HepG2 (cell line): ENCODE results near the gene PLEKHN1. TPM values are rescaled to one million over a fixed set of nuclear protein-coding genes. Genes with fewer than 3 reads are reported as not detected.
A peak's percentile ranks its signal among the peaks of the same experiment; 100 is the strongest.

Experiments used
- BCL6 ChIP-seq: IDR thresholded peaks from 2 replicates; pipeline ENCODE4 v1.6.1; 2016; ENCODE audit warnings: missing genetic modification reagents, missing compliant biosample characterization
- BRF2 ChIP-seq: sonication (generic); formaldehyde crosslinking; IDR thresholded peaks from 2 replicates; pipeline ENCODE4 v1.8.1; 2022; ENCODE audit warnings: mild to moderate bottlenecking, missing genetic modification reagents
- CAMTA2 ChIP-seq: sonication (generic); formaldehyde crosslinking; IDR thresholded peaks from 2 replicates; pipeline ENCODE4 v1.4.0; 2020; ENCODE audit warnings: mild to moderate bottlenecking, missing genetic modification reagents, borderline replicate concordance
- CTCF ChIP-seq: sonication (generic); formaldehyde crosslinking; IDR thresholded peaks from 2 replicates; pipeline ENCODE4 v1.5.0; 2020; ENCODE audit warnings: mild to moderate bottlenecking, missing genetic modification reagents, moderate library complexity
- ELF3 ChIP-seq: IDR thresholded peaks from 2 replicates; pipeline ENCODE4 v1.6.1; 2016; ENCODE audit warnings: missing genetic modification reagents, missing compliant biosample characterization
- GPN1 ChIP-seq: sonication (generic); formaldehyde crosslinking; IDR thresholded peaks from 2 replicates; pipeline ENCODE4 v1.5.1; 2020; ENCODE audit warnings: missing genetic modification reagents, borderline replicate concordance
- HES4 ChIP-seq: sonication (generic); formaldehyde crosslinking; IDR thresholded peaks from 2 replicates; pipeline ENCODE4 v1.9.0; 2021; ENCODE audit warnings: mild to moderate bottlenecking, missing genetic modification reagents, borderline replicate concordance
- KLF16 ChIP-seq, 2 experiments: sonication (generic) in 1 of 2; formaldehyde crosslinking in 1 of 2; IDR thresholded peaks; 2 replicates each; pipeline versions ENCODE4 v1.6.1 to v1.8.0; 2016 to 2023; ENCODE audit warnings: missing genetic modification reagents in 2 of 2, missing compliant biosample characterization in 1 of 2
- LBX2 ChIP-seq: sonication (generic); formaldehyde crosslinking; IDR thresholded peaks from 2 replicates; pipeline ENCODE4 v1.5.0; 2020; ENCODE audit warnings: missing genetic modification reagents, mild to moderate bottlenecking, borderline replicate concordance
- MXD1 ChIP-seq: sonication (generic); formaldehyde crosslinking; IDR thresholded peaks from 2 replicates; pipeline ENCODE4 v1.4.0; 2020; ENCODE audit warnings: mild to moderate bottlenecking, missing genetic modification reagents
- NFE2L2 ChIP-seq: fragments of 150-350 bp; IDR thresholded peaks from 2 replicates; pipeline ENCODE4 v1.6.1; 2014; ENCODE audit warnings: low read length
- PAF1 ChIP-seq: IDR thresholded peaks from 2 replicates; pipeline ENCODE4 v1.6.1; 2016; ENCODE audit warnings: missing genetic modification reagents, missing compliant biosample characterization
- RFXANK ChIP-seq: IDR thresholded peaks from 2 replicates; pipeline ENCODE4 v1.6.1; 2016
- SP2 ChIP-seq: sonication (generic); formaldehyde crosslinking; IDR thresholded peaks from 2 replicates; pipeline ENCODE4 v1.5.1; 2020; ENCODE audit warnings: mild to moderate bottlenecking, missing genetic modification reagents
- ZNF350 ChIP-seq: sonication (generic); formaldehyde crosslinking; IDR thresholded peaks from 2 replicates; pipeline ENCODE4 v1.4.0; 2020; ENCODE audit warnings: mild to moderate bottlenecking, low read depth, missing genetic modification reagents, borderline replicate concordance
- ZNF441 ChIP-seq: sonication (generic); formaldehyde crosslinking; IDR thresholded peaks from 2 replicates; pipeline ENCODE4 v1.7.0; 2021; ENCODE audit warnings: missing genetic modification reagents, borderline replicate concordance
- ZNF546 ChIP-seq: sonication (generic); formaldehyde crosslinking; conservative IDR thresholded peaks from 2 replicates; pipeline ENCODE4 v1.8.1; 2023; ENCODE audit warnings: mild to moderate bottlenecking, missing genetic modification reagents
- ZNF597 ChIP-seq: sonication (generic); formaldehyde crosslinking; IDR thresholded peaks from 2 replicates; pipeline ENCODE4 v1.5.0; 2020; ENCODE audit warnings: missing genetic modification reagents
- ZNF772 ChIP-seq: sonication (generic); formaldehyde crosslinking; IDR thresholded peaks from 2 replicates; pipeline ENCODE4 v1.5.0; 2020; ENCODE audit warnings: mild to moderate bottlenecking, missing genetic modification reagents
- ZNF83 ChIP-seq: sonication (generic); formaldehyde crosslinking; IDR thresholded peaks from 2 replicates; pipeline ENCODE4 v1.4.0; 2020; ENCODE audit warnings: missing genetic modification reagents, mild to moderate bottlenecking, borderline replicate concordance
- polyA plus RNA-seq, 8 experiments: library from polyadenylated mRNA; depleted of rRNA in 3 of 8; stranded (reverse) in 7 of 8; unstranded in 1 of 8; fragments of >200 nt; fragmentation: Illumina TruSeq in 4 of 8; extraction: Trizol in 4 of 8; gene quantifications; 2 replicates each; pipeline versions ENCODE4 v1.2.1 to v1.2.3, GENCODE V29; 2011 to 2016; ENCODE audit warnings: low read depth in 4 of 8, missing spikeins in 1 of 8, mixed read lengths in 1 of 8; ENCODE audit not compliant: insufficient read depth in 1 of 8
- total RNA-seq, 5 experiments: library from RNA; depleted of rRNA; stranded (reverse); fragments of >200 nt; fragmentation: Illumina TruSeq; extraction: Trizol; gene quantifications; 2 replicates each; pipeline ENCODE4 v1.2.3, GENCODE V29; 2016; ENCODE audit warnings: low read depth in 1 of 5
- TF ChIP-seq, protein P1 (sequence below): IDR thresholded peaks from 2 replicates; pipeline ENCODE4 v1.6.1; 2012; ENCODE audit warnings: inconsistent platforms
- TF ChIP-seq, protein P2 (sequence below): sonication (generic); formaldehyde crosslinking; IDR thresholded peaks from 2 replicates; pipeline ENCODE4 v1.5.1; 2020; ENCODE audit warnings: mild to moderate bottlenecking, missing genetic modification reagents

The PLEKHN1 gene
- total and polyA plus RNA-seq, 2 of the 13 experiments (the other 11 are each of a cell fraction or from before 2014, with no cell fraction given), result 0.42 to 0.58 TPM

GRCh38 chr1:938711-939489 is 27.4 kb upstream of the PLEKHN1 start (continued):
- TF ChIP-seq LBX2, result no peak
- no peak for TF ChIP-seq HES4 (CRISPR knock-in tag)
- TF ChIP-seq ELF3, result no peak
- TF ChIP-seq KLF16 (CRISPR knock-in tag; IDR thresholded peaks at IDR 0.05), result no peak
- TF ChIP-seq SP2 (CRISPR knock-in tag), result no peak
- TF ChIP-seq, protein P1, sequence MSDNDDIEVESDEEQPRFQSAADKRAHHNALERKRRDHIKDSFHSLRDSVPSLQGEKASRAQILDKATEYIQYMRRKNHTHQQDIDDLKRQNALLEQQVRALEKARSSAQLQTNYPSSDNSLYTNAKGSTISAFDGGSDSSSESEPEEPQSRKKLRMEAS, result peak; percentile 38; the same call in 1 of the 2 replicates
- no peak for TF ChIP-seq ZNF772 (CRISPR knock-in tag)
- no peak for TF ChIP-seq ZNF441
- TF ChIP-seq CAMTA2 (CRISPR knock-in tag), result no peak
- no peak for TF ChIP-seq BRF2 (CRISPR knock-in tag)
- TF ChIP-seq RFXANK, result no peak
- no peak for TF ChIP-seq ZNF597
- TF ChIP-seq ZNF350 (CRISPR knock-in tag), result no peak
- no peak for TF ChIP-seq PAF1 (CRISPR knock-in tag)
- no peak for TF ChIP-seq BCL6 (CRISPR knock-in tag)
- peak; percentile 38 for TF ChIP-seq CTCF
- no peak for TF ChIP-seq NFE2L2
- TF ChIP-seq ZNF83 (CRISPR knock-in tag), result no peak
- no peak for TF ChIP-seq MXD1
- TF ChIP-seq, protein P2, sequence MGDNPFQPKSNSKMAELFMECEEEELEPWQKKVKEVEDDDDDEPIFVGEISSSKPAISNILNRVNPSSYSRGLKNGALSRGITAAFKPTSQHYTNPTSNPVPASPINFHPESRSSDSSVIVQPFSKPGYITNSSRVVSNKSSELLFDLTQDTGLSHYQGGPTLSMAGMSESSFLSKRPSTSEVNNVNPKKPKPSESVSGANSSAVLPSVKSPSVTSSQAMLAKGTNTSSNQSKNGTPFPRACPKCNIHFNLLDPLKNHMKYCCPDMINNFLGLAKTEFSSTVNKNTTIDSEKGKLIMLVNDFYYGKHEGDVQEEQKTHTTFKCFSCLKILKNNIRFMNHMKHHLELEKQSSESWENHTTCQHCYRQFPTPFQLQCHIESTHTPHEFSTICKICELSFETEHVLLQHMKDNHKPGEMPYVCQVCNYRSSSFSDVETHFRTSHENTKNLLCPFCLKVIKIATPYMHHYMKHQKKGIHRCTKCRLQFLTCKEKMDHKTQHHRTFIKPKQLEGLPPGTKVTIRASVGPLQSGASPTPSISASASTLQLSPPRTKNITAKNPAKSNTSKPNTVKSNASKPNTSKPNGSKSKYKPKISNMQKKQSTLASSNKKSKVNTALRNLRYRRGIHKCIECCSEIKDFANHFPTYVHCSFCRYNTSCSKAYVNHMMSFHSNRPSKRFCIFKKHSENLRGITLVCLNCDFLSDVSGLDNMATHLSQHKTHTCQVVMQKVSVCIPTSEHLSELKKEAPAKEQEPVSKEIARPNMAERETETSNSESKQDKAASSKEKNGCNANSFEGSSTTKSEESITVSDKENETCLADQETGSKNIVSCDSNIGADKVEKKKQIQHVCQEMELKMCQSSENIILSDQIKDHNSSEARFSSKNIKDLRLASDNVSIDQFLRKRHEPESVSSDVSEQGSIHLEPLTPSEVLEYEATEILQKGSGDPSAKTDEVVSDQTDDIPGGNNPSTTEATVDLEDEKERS (CRISPR knock-in tag), result no peak
- no peak for TF ChIP-seq GPN1 (CRISPR knock-in tag)
- TF ChIP-seq ZNF546 (CRISPR knock-in tag), result no peak
